Lower lobe of right lung (tissue), 2 donors: ENCODE data around the gene QRFP. TPM values are rescaled to one million over a fixed set of nuclear protein-coding genes. Genes with fewer than 3 reads are reported as not detected.

Source experiments
- ATAC-seq, 2 donors: fragments of 200-7000 bp; cut with Tn5 transposase; one replicate each; pipeline ENCODE4 v1.9.1; 2020 to 2022; ENCODE audit warnings: mild to moderate bottlenecking in 2 of 2, moderate library complexity in 2 of 2
- DNase-seq: peaks from one replicate; pipeline ENCODE4 v3.0.0-alpha.2; 2020
- H3K27ac ChIP-seq: fragments of 200-600 bp; one replicate; pipeline ENCODE4 v1.8.0; 2022
- H3K27me3 ChIP-seq: fragments of 200-600 bp; one replicate; pipeline ENCODE4 v1.8.0; 2022; ENCODE audit warnings: low read depth
- H3K36me3 ChIP-seq: fragments of 200-600 bp; one replicate; pipeline ENCODE4 v1.8.0; 2022; ENCODE audit warnings: mild to moderate bottlenecking
- H3K4me1 ChIP-seq: fragments of 200-600 bp; one replicate; pipeline ENCODE4 v1.8.0; 2022
- H3K4me3 ChIP-seq: fragments of 200-600 bp; one replicate; pipeline ENCODE4 v1.8.0; 2022; ENCODE audit warnings: mild to moderate bottlenecking
- H3K9me3 ChIP-seq: fragments of 200-600 bp; one replicate; pipeline ENCODE4 v1.8.0; 2022
- intact Hi-C: fragments of 100-400 bp; cut with DNase I; formaldehyde crosslinking; loops from one replicate; pipeline ENCODE4 v1.11.0; 2022
- total RNA-seq: library from RNA; stranded (reverse); fragmentation: NEBNext Ultra II Directional; extraction: Animal tissue kit (Norgen Biotek cat#: 25700); gene quantifications from one replicate; pipeline ENCODE4 v1.2.1, GENCODE V29; 2021
- TF ChIP-seq, protein P1 (sequence below): fragments of 200-600 bp; IDR thresholded peaks from one replicate; pipeline ENCODE4 v1.8.0; 2022; ENCODE audit warnings: antibody characterized with exemption, mild to moderate bottlenecking
- donor health status: DM: no; HTN: yes; CAD: no; lungs with severe emphysema.

The QRFP gene
- total RNA-seq, 1 donor from 2014 or later, result not detected

DNA sequence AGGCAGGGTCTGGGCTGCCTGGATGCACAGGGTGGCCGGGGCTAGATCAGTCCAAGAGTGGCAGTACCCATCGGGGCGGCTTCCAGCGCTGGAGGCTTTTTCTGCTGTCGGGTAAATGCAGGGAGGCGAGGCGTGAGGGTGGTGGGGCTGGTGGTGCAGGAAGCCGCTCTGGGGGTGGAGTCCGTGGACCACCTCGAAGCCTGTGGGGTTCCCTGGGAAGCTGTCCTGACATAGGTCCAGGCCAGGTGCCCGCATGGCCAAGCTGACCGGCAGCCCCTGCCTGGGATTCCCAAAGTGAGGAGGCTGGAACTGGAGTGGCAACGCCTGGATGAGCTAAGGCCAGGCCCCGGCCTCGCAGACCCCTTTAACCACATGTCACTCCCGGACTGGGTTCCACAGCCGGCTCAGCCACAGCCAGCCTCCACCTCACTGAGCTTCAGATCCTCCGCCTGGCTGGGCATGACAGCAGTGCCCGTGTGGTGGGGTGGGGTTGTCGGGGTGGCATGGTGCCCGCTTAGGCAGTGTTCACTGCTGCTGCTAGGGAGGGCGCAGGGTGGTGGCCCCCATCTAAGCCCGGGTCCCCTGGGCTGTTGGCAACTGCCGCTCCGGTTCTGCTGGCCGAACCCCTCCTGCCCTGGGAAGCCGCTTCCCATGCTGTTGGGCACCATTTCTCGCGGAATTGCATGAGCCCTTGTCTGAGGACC, 1.4 kb upstream of the QRFP start:
- peaks cover 23% of the 10 kb centered on the region for H3K27me3 ChIP-seq
- intact Hi-C loops, result no loop called here
- no peaks in the 10 kb centered on the region for H3K4me1 ChIP-seq
- no peak overlapping the region for H3K27ac ChIP-seq
- TF ChIP-seq, protein P1, sequence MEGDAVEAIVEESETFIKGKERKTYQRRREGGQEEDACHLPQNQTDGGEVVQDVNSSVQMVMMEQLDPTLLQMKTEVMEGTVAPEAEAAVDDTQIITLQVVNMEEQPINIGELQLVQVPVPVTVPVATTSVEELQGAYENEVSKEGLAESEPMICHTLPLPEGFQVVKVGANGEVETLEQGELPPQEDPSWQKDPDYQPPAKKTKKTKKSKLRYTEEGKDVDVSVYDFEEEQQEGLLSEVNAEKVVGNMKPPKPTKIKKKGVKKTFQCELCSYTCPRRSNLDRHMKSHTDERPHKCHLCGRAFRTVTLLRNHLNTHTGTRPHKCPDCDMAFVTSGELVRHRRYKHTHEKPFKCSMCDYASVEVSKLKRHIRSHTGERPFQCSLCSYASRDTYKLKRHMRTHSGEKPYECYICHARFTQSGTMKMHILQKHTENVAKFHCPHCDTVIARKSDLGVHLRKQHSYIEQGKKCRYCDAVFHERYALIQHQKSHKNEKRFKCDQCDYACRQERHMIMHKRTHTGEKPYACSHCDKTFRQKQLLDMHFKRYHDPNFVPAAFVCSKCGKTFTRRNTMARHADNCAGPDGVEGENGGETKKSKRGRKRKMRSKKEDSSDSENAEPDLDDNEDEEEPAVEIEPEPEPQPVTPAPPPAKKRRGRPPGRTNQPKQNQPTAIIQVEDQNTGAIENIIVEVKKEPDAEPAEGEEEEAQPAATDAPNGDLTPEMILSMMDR, result no peak
- no peaks in the 10 kb centered on the region for H3K9me3 ChIP-seq
- DNase-seq (no peak), ATAC-seq (no peak)
- peaks cover 7% of the 10 kb centered on the region for H3K36me3 ChIP-seq
- H3K4me3 ChIP-seq, result no peak overlapping the region

DNA sequence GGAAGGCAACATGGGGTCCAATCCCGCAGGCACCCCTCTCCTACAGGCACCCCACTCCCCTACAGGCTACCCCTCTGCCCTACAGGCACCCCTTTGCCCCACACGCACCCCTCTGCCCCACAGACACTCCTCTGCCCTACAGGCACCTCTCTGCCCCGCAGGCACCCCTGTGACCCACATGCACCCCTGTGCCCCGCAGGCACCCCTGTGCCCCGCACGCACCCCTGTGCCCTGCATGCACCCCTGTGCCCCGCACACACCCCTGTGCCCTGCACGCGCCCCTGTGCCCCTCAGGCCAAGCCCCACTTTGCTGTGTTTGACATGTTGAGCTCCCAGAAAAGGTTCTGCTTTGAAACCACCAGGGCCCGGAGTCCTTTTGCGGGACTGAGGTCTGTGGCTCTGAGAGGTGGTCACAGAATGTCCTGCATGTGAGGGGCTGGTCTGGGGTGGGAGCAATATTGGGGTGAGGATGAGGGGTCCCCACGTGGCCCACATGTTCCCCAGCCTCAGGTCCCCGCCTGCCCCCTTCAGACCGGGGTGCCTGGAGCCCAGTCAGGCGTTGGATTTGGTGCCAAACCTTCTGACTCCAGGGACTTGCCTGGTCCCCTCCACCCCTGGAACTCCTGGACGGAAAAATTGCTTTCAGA, 616 bp upstream of the QRFP start:
- ATAC-seq (no peak), DNase-seq (no peak)
- Histone ChIP-seq H3K36me3 (peaks cover 15% of the 10 kb centered on the region), H3K27me3 (peaks cover 15% of the 10 kb centered on the region), H3K4me3 (no peak overlapping the region), H3K4me1 (no peaks in the 10 kb centered on the region), H3K9me3 (no peaks in the 10 kb centered on the region), H3K27ac (no peak overlapping the region)
- TF ChIP-seq, protein P1, result no peak
- intact Hi-C loops, result no loop called here

DNA sequence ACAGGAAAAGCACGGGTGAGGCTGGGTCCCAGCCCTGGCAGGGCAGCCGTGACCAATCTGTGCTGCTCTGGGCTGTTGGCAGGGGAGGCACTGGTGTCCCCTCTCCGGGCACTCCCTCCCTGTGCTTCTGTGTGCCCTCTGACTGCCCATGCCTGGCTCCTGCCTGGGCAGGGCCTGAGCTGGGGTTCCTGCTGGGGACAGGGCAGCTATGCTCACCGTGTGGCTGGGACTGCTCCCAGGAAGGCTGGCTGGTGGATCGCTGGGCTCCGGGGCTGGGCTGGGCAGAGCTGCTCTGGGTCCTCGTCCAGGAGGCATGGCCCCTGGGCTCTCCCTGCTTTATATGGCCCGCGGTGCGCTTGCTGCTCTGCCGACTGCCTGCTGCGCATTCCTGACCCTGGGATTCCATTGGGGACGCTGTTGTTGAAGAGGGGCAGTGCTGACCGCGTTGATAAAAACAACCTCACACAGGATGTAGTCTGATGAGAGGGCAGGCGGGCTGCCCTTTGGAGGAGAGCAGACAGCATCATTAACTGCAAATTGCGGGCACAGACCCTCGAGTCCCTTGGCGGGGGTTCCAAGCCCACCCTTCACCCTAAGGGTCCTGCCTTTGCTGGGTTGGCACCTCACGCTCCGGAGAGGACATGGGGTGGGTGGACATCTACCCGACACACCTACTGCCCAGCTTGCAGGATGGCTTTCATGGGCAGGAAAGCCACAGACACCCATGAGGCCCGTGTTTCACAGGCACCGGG, 955 bp downstream of the QRFP start:
- Histone ChIP-seq H3K27ac (no peak overlapping the region), H3K27me3 (no peaks in the 10 kb centered on the region), H3K36me3 (peaks cover 24% of the 10 kb centered on the region), H3K9me3 (no peaks in the 10 kb centered on the region), H3K4me3 (no peak overlapping the region), H3K4me1 (no peaks in the 10 kb centered on the region)
- DNase-seq (no peak), ATAC-seq (peak; percentile 1 to 3)
- TF ChIP-seq, protein P1, result no peak
- intact Hi-C loops, result no loop called here

DNA sequence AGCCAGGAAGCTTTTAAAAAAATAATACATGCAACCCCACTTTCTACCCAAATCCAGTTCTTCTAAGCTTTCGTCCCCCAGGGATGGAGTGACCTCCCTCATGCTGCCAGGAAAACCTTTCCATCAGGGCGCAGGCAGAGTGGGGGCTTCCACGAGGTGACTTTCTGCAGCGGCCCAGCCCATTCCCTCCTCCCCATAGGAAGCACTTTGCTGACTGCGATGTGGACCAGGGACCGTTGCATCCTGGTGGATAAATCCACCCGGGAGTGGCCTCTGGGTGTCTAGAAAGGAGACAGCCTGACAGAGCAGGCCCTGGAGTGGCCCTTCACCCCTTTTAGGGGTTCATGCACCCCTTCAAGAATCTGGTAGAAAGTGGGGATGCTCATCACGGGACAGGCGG, 1.6 kb downstream of the QRFP start:
- H3K4me1 ChIP-seq, result no peaks in the 10 kb centered on the region
- TF ChIP-seq, protein P1, result no peak
- no peak overlapping the region for H3K27ac ChIP-seq
- no peak for DNase-seq
- no peak overlapping the region for H3K4me3 ChIP-seq
- no peaks in the 10 kb centered on the region for H3K27me3 ChIP-seq
- intact Hi-C loops, result no loop called here
- no peak for ATAC-seq
- H3K36me3 ChIP-seq, result peaks cover 31% of the 10 kb centered on the region
- H3K9me3 ChIP-seq, result no peaks in the 10 kb centered on the region

DNA sequence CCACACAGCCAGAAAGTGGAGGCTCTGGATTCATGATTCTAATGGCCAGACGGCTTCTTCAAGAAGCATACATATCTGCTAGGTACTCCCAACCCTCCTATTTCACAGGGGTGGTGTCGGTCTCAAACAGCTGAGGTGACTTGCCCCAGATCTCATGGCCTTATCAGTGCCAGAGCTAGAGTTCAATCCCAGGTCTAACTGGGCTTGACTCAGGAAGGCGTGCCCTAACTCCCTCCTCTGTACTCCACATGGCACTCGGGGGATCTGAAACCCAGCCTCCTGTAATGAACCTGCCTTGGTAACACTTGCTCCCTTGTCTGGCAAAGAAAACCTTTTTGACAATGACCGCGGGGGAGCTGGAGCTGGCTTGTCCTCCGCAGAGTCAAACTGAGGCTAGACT, 2.1 kb downstream of the QRFP start:
- TF ChIP-seq, protein P1, result no peak
- H3K27ac ChIP-seq, result no peak overlapping the region
- intact Hi-C loops, result no loop called here
- H3K9me3 ChIP-seq, result no peaks in the 10 kb centered on the region
- H3K36me3 ChIP-seq, result peaks cover 36% of the 10 kb centered on the region
- H3K27me3 ChIP-seq, result no peaks in the 10 kb centered on the region
- DNase-seq (no peak), ATAC-seq (no peak)
- H3K4me1 ChIP-seq, result no peaks in the 10 kb centered on the region
- H3K4me3 ChIP-seq, result no peak overlapping the region
